Measurements from ENCODE around the gene TNRC6A.

Gene TNRC6A

DNA sequence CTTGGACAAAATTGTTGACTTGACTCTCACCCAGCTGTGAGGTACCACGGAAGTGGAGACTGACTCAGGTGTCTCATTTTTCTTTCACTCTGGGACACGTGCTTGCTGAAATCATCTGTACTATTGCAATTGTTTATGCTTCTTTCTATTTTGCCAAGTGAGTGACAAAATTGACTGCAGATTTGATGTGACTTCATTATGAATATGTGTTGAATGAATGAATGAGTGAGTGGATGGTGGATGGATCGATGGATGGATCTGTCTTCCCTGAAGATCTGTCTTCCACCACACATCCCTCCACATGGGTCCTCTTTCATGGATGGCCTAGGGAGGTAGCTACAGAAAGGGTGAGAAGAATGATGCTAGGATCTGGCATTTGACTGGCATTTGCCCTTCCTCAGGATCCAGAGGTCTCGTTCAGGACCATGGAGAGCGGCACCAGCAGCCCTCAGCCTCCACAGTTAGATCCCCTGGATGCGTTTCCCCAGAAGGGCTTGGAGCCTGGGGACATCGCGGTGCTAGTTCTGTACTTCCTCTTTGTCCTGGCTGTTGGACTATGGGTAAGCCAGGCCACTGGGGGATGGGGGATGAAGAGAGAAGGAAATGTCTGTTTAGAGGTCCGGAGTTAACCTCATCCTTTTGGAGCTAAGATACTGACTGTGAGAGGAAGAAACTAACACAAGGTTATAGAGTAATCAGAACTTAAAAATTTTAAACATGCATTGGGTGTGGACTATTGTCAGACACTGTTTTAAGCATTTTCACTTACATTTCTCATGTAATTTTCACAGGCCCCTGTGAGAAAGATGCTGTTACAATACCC, 129.0 kb downstream of the TNRC6A start:
- DNase-seq (ENCODE audit: extremely low read depth, low read depth), result no peak
- TF ChIP-seq, protein P1, sequence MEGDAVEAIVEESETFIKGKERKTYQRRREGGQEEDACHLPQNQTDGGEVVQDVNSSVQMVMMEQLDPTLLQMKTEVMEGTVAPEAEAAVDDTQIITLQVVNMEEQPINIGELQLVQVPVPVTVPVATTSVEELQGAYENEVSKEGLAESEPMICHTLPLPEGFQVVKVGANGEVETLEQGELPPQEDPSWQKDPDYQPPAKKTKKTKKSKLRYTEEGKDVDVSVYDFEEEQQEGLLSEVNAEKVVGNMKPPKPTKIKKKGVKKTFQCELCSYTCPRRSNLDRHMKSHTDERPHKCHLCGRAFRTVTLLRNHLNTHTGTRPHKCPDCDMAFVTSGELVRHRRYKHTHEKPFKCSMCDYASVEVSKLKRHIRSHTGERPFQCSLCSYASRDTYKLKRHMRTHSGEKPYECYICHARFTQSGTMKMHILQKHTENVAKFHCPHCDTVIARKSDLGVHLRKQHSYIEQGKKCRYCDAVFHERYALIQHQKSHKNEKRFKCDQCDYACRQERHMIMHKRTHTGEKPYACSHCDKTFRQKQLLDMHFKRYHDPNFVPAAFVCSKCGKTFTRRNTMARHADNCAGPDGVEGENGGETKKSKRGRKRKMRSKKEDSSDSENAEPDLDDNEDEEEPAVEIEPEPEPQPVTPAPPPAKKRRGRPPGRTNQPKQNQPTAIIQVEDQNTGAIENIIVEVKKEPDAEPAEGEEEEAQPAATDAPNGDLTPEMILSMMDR (IDR thresholded peaks at IDR 0.05; ENCODE audit: low read depth, low read length), result no peak

DNA sequence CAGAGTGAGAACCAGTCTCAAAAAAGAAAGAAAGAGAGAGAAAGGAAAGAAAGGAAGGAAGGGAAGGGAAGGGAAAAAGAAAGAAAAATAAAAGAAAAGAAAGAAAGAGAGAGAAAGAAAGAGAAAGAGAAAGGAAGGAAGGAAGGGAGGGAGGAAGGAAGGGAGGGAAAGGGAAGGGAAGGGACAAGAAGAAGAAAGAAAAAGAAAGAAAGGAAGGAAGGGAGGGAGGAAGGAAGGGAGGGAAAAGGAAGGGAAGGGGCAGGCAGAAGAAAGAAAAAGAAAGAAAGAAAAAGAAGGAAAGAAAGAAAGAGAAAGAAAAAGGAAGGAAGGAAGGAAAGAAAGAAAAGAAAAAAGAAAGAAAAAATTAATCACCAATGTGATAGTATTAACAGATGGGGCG, 132.0 kb downstream of the TNRC6A start:
- no peak for DNase-seq (ENCODE audit: extremely low read depth, low read depth)
- TF ChIP-seq, protein P1 (IDR thresholded peaks at IDR 0.05; ENCODE audit: low read depth, low read length), result no peak

DNA sequence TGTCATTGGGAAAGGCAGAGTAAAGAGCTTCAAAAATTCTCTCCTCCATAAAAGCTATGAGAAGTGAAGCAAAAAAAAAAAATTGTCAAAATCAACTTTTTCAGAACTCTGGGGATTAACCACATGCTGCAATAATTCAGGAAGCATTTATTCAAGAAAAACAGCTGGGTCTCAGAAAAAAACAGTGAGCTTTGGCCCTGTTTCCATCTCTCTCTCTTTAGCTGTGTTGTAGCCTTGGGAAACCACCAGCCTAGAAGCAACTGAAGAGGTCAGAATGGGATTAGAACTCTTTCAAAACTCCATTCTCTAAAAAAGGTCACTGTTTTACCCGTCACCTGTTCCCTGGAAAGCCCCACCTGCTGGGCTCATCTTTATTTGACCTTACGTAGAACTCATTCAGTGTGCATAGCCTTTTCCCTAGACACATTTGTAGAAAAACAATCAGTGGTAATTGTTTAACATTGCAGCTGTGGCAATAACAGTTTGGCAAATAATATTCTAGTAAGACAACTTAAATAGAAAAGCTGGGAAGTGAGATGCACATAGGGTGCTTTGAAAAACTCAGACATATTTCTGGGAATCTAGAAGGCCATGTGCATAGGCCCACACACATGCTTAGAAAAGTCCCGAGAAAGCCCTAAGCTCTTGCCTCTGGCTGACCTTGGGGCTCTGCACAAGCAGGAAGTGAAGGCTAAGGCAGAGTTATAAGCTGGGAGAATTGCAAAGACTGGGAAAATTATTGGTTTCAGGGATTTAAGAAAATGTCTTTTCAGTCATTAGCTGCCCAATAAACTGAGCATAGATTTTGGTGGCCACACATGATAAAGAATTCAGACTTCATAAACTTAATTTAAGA, 134.4 kb downstream of the TNRC6A start:
- TF ChIP-seq, protein P1 (IDR thresholded peaks at IDR 0.05; ENCODE audit: low read depth, low read length), result no peak
- no peak for DNase-seq (ENCODE audit: extremely low read depth, low read depth)

DNA sequence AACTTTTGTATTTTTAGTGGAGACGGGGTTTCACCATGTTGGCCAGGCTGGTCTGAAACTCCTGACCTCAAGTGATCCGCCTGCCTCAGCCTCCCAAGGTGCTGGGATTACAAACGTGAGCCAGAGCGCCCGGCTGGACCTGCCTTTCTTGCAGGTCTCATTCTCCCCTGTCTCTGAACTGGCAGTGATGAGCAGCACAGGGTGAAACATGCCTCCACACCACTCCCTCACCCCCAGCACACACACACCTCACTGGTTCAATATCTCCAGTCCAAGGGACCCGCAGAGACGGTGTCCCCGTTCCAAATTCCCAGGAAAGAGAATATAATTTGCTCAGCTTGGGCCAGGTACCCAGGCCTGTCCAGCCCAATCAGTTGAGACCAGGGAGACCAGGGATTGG, 139.6 kb downstream of the TNRC6A start:
- no peak for DNase-seq (ENCODE audit: extremely low read depth, low read depth)
- TF ChIP-seq, protein P1 (IDR thresholded peaks at IDR 0.05; ENCODE audit: low read depth, low read length), result no peak

DNA sequence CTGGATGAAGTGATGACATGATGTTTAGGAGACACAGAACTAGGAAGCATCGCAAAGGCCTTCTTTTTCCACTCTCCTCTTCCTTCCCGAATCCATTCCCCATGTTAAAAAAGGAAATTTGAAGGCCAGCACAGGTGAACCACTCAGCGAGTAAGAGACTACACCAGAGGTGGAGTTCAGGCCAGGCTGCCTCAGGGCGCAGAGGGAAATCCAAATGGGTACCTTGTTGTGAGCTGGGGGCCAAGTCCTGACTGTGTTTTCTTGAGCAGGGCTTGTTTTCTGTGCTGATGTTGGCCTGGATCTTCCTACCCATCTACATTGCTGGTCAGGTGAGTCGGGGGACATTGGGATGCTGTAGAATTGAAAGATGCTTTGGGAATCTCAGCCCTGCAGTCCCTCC, 142.4 kb downstream of the TNRC6A start:
- TF ChIP-seq, protein P1 (IDR thresholded peaks at IDR 0.05; ENCODE audit: low read depth, low read length), result no peak
- DNase-seq (ENCODE audit: extremely low read depth, low read depth), result no peak

DNA sequence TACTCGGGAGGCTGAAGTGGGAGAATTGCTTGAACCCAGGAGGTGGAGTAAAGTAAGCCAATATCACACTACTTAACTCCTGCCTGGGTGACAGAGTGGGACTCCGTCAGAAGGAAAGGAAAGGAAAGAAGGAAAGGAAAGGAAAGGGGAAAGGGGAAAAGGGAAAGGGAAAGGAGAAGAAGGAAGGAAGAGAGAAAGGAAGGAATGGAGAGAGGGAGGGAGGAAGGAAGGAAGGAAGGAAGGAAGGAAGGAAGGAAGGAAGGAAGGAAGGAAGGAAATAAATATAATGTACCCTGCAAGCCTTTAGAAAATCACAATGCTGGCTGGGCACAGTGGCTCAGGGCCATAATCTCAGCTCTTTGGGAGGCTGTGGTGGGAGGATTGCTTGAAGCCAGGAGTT, 143.6 kb downstream of the TNRC6A start:
- no peak for DNase-seq (ENCODE audit: extremely low read depth, low read depth)
- TF ChIP-seq, protein P1 (IDR thresholded peaks at IDR 0.05; ENCODE audit: low read depth, low read length), result no peak

DNA sequence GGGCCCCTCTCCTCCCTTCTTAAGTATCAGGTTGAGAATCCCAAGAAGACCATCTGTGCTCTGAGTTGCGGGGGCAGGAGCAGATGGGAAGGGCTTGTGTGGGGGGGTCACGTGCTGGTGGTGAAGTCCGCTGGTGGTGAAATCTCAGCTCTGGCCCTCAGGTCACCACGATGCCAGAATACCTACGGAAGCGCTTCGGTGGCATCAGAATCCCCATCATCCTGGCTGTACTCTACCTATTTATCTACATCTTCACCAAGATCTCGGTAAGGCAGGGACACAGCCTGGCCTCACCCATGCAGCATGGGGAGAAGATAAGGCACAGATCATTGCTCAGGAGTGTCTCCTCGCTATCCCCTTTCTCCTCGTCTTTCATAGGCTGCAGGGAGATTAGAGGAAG, 146.0 kb downstream of the TNRC6A start:
- TF ChIP-seq, protein P1 (IDR thresholded peaks at IDR 0.05; ENCODE audit: low read depth, low read length), result no peak
- DNase-seq (ENCODE audit: extremely low read depth, low read depth), result no peak
